ENCODE results near the gene DNAJC24.

DNA sequence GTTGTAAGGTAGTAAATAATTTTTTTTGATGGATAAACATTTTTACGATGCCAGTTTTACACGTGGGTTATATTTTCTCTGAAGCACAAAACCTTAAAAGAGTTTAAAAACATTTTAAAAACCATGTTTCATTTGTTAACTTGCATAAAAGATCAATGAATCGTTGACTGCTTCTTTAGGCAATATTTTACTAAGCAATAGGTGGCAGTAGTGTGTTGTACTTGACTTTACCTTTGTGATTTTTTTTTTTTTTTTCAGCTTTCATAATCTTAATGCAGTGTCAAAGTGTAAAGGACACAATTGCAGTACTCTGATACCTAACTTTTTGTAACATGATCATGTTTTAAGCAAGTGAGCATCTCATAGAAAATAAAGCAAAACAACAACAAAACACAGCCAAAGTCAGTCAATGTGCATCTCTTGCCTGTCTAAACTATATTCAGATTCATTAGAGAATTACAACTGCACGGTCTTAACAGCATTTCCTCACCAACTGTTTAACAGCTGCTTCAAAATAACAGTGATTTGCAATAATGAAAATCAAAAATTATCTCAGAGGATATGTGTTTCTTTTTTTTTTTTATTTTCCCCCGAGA is 27.7 kb downstream of the DNAJC24 start:
- TF ChIP-seq, protein P1, sequence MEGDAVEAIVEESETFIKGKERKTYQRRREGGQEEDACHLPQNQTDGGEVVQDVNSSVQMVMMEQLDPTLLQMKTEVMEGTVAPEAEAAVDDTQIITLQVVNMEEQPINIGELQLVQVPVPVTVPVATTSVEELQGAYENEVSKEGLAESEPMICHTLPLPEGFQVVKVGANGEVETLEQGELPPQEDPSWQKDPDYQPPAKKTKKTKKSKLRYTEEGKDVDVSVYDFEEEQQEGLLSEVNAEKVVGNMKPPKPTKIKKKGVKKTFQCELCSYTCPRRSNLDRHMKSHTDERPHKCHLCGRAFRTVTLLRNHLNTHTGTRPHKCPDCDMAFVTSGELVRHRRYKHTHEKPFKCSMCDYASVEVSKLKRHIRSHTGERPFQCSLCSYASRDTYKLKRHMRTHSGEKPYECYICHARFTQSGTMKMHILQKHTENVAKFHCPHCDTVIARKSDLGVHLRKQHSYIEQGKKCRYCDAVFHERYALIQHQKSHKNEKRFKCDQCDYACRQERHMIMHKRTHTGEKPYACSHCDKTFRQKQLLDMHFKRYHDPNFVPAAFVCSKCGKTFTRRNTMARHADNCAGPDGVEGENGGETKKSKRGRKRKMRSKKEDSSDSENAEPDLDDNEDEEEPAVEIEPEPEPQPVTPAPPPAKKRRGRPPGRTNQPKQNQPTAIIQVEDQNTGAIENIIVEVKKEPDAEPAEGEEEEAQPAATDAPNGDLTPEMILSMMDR (conservative IDR thresholded peaks at IDR 0.05; ENCODE audit: low read depth, low read length), result peak; percentile 99
- no peak for TF ChIP-seq EZH2 (IDR thresholded peaks at IDR 0.05; ENCODE audit: borderline replicate concordance, low read depth, low read length, poor library complexity, severe bottlenecking)
